Measurements from ENCODE around the gene MALRD1.

MALRD1 gene

GRCh38 chr10:19629567-19629966 lies 581.0 kb downstream of the MALRD1 start:
- in situ Hi-C loops (cut with MboI; ENCODE audit: low sequenced_read_pairs), result no loop called here

DNA sequence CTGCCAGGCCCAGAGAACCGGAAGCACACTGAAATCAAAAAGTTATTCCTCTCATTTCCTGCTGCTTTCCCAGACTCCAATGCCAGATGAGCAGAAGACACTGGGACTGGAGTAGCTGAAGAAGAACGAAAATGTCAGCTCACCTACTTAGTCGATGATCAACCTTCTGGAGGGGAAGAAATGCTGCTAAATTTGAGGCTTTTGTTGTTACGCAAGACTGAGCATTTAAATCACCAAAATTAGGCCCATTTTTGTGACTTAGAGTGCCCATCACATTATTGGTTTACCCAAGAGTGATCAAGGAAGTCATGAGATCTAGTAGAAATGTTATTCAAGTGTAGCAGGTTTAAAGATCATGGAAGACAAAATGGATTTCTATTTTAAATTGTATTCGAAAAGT lies 585.6 kb downstream of the MALRD1 start:
- in situ Hi-C loops (cut with MboI; ENCODE audit: low sequenced_read_pairs), result no loop called here

GRCh38 chr10:19638182-19638895 lies 589.7 kb downstream of the MALRD1 start:
- in situ Hi-C loops (cut with MboI; ENCODE audit: low sequenced_read_pairs), result no loop called here

DNA sequence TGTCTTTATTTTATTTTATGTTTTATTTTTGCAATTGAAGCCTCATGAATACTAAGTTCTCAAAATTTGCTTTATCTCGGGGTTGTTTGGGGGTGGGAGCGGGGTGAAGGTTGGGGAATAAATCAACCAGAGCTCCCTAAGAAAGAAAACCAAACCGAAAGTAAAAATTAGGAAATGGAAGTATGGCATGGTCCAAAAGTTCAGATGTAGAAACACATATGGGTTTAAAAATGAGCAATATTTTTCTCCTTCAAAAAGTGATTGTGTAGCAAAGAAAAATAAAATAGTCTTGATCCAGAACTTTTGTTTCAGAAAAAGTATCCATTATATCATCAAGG lies 590.3 kb downstream of the MALRD1 start:
- in situ Hi-C loops (cut with MboI; ENCODE audit: low sequenced_read_pairs), result no loop called here

- in situ Hi-C loops (cut with MboI; ENCODE audit: low sequenced_read_pairs), result no loop called here
Measured at GRCh38 chr10:19640566-19641263, 592.1 kb downstream of the MALRD1 start.

DNA sequence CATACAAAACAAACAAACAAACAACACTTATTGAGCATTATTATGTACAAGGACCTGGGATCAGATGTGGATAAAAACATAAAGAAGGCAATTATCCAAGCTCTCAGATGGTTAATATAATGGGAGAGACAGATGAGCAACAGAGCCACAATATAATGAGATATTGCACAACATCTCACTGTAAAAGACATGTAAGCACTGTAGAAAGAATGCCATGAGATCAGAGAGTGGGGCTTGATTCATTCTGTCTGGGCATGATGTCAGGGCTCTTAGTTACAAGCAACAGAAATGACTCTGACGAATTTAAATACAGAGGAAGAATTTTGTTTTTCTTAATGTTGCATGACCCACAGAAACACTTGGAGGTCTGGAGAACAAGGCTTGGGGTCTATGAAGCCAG lies 602.9 kb downstream of the MALRD1 start:
- in situ Hi-C loops (cut with MboI; ENCODE audit: low sequenced_read_pairs), result no loop called here

DNA sequence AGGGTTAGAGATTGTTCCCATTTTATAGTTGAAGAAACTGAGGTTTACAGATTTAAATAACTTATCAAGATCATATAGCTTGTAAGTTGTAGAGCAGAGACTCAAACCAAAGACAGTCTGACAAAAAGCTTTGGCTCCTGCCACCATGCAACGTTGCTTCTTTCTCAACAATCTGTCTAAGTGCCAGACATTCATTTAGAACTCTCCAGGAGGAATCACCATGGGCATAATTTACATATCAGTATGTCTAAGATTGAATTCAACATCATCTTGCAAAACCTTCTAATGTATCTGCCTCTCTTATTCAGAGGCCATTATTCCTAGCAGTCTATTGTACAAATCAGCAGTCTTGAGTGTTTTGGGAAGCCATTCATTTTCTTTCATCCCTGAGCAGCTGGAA lies 604.1 kb downstream of the MALRD1 start:
- in situ Hi-C loops (cut with MboI; ENCODE audit: low sequenced_read_pairs), result no loop called here

- in situ Hi-C loops (cut with MboI; ENCODE audit: low sequenced_read_pairs), result no loop called here
Measured at GRCh38 chr10:19653931-19654330, 605.3 kb downstream of the MALRD1 start.

GRCh38 chr10:19654576-19654975 lies 606.0 kb downstream of the MALRD1 start:
- in situ Hi-C loops (cut with MboI; ENCODE audit: low sequenced_read_pairs), result no loop called here

GRCh38 chr10:19656420-19657042 lies 607.9 kb downstream of the MALRD1 start:
- in situ Hi-C loops (cut with MboI; ENCODE audit: low sequenced_read_pairs), result no loop called here

- in situ Hi-C loops (cut with MboI; ENCODE audit: low sequenced_read_pairs), result no loop called here
Measured at GRCh38 chr10:19658131-19658530, 609.5 kb downstream of the MALRD1 start.

- in situ Hi-C loops (cut with MboI; ENCODE audit: low sequenced_read_pairs), result no loop called here
Measured at GRCh38 chr10:19658622-19659233, 610.1 kb downstream of the MALRD1 start.

DNA sequence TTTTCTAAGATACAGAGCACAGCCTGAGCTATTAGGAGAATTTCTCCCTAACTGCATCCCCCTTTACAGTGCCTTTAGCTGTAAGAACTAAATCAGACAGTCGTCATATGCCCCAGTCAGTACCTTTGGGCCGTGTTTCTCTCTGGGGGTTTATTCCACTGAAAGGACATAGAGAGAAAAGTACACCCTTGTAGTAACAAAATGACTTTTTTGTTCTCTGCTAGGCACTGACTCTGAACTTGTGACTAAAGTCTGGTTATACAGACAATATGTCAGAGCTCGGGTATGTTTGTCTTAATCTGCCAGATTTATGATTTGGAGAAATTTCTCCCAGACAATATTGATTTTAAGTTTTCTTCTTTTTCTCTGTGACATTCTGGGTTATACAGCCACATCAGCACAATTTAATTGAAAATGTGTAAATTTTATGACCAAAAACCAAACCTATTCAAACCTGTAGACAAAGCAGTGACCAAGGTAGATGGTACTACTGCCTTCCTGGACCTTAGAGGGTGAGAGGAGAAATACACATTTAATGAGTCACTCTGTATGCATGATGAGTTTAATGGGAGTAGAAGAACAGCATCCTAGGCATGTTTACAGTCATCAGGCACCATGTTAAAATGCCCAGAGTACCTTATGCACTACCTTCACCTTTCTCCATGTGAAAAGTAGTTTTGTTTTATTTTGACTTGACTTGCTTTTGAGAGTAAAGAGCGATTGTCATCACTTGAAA lies 611.5 kb downstream of the MALRD1 start:
- in situ Hi-C loops (cut with MboI; ENCODE audit: low sequenced_read_pairs), result no loop called here

GRCh38 chr10:19663344-19663743 lies 614.7 kb downstream of the MALRD1 start:
- in situ Hi-C loops (cut with MboI; ENCODE audit: low sequenced_read_pairs), result no loop called here

DNA sequence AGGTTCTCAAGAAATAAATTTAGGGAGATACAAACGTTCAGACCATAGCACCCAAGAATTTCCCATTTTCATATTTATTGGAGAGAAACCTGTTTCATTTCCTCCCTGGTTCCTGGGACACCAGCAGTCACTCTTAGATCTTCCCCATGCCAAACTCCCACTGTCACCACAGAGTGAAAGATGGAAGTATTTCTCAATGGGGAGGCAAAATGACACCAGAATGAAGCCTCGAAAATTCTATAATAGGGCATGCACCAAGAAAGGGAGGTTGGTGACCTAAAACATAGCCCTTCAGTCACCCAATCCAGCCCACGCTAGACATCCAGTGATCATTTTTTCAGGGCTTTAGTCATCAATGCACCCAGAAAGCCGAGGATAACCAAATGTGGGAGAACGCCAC lies 619.5 kb downstream of the MALRD1 start:
- in situ Hi-C loops (cut with MboI; ENCODE audit: low sequenced_read_pairs), result no loop called here

- in situ Hi-C loops (cut with MboI; ENCODE audit: low sequenced_read_pairs), result no loop called here
Measured at GRCh38 chr10:19676063-19676462, 627.5 kb downstream of the MALRD1 start.

GRCh38 chr10:19683356-19683755 lies 634.8 kb downstream of the MALRD1 start:
- in situ Hi-C loops (cut with MboI; ENCODE audit: low sequenced_read_pairs), result no loop called here

DNA sequence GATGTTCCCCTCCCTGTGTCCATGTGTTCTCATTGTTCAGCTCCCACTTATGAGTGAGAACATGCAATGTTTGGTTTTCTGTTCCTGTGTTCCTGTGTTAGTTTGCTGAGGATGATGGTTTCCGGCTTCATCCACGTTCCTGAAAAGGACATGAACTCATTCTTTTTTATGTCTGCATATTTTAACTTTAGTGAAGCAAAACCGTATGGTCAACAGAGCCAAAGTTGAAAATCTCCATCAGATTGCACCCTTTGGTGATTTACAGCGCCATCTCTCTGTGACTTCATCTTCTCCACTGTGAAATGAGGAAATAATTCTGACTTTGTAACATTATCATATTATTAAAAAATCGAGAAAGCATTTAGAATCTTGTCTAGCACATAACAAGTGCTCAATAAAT lies 635.4 kb downstream of the MALRD1 start:
- in situ Hi-C loops (cut with MboI; ENCODE audit: low sequenced_read_pairs), result no loop called here

DNA sequence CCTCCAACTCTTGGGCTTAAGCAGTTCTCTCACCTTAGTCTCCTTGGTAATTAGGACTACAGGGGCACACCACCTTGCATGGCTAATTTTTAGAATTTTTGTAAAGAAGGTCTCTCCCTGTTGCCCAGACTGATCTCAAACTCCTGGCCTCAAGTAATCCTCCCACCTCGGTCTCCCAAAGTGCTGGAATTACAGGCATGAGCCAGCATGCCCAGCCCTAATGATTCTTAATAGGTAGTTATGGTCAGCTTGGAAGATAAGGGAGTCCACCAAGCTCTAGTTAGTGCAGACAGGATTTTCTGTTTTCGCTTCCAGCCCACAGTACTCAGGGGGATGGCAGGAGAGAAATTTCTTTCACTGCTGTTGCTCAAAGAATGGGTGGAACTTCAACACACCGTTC lies 639.7 kb downstream of the MALRD1 start:
- in situ Hi-C loops (cut with MboI; ENCODE audit: low sequenced_read_pairs), result no loop called here

DNA sequence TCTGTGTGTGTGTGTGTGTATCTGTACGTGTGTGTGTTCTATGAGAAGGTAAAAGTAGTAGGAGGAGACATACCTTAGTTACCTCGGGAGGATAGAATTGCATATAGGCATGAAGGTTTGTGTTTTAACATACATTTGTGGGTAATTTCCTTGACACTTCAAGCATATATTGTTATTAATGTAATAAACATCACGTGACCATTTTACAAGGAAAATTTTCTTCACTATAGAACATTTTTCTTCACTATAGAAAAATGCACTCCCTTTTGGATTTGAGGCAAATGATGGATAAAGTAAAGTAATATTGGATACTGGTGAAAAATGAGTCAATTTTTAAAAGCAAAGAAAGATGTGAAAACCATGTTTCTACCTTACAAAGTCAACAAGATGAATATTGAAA lies 640.6 kb downstream of the MALRD1 start:
- in situ Hi-C loops (cut with MboI; ENCODE audit: low sequenced_read_pairs), result no loop called here

DNA sequence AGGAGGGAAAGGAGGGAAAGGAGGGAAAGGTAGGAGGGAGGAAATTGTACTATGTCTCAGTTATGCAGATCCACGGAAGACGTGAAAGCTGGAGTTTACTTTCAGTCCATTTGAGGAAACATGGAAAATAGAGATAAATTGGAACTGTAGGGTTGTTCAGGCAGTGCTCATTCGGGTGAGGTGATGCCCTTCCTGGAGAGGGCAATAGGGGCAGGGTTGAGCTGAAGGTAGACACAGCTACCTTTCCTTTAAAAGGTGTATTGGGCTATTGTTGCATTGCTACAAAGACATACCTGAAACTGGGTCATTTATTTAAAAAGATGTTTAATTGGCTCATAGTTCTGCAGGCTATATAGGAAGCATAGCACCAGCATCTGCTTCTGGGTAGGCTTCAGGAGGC lies 650.7 kb downstream of the MALRD1 start:
- in situ Hi-C loops (cut with MboI; ENCODE audit: low sequenced_read_pairs), result no loop called here

Measured in HL-60/S4 (cell line).